GM21529 (cell line): ENCODE data around the gene HIVEP1.
"Not testable (repeated sequence)": the region's sequence is repeated elsewhere in the genome, so short reads cannot be mapped to it uniquely, and the experiment has no call there.

Source experiments
- ATAC-seq: cut with Tn5 transposase; IDR thresholded peaks from one replicate; pipeline ENCODE4 v1.9.1; 2021; ENCODE audit not compliant: unreplicated experiment

Gene HIVEP1

GRCh38 chr6:12082368-12082767, 70.3 kb downstream of the HIVEP1 start:
- no peak for ATAC-seq

GRCh38 chr6:12083302-12083701, 71.2 kb downstream of the HIVEP1 start:
- no peak for ATAC-seq

GRCh38 chr6:12083763-12084162, 71.7 kb downstream of the HIVEP1 start:
- no peak for ATAC-seq

GRCh38 chr6:12084681-12085080, 72.6 kb downstream of the HIVEP1 start:
- no peak for ATAC-seq

GRCh38 chr6:12088531-12088930, 76.4 kb downstream of the HIVEP1 start:
- ATAC-seq = no peak

- ATAC-seq = no peak
These were observed 78.6 kb downstream of the HIVEP1 start for GRCh38 chr6:12090714-12091113.

GRCh38 chr6:12092762-12093161, 80.7 kb downstream of the HIVEP1 start:
- no peak for ATAC-seq

- no peak for ATAC-seq
These were observed 82.6 kb downstream of the HIVEP1 start for GRCh38 chr6:12094689-12095088.

- no peak for ATAC-seq
These were observed 84.2 kb downstream of the HIVEP1 start for GRCh38 chr6:12096342-12096741.

GRCh38 chr6:12097791-12098190, 85.7 kb downstream of the HIVEP1 start:
- ATAC-seq = no peak

GRCh38 chr6:12099623-12100338, 87.7 kb downstream of the HIVEP1 start:
- ATAC-seq = no peak

- ATAC-seq = no peak
These were observed 88.9 kb downstream of the HIVEP1 start for GRCh38 chr6:12101048-12101447.

GRCh38 chr6:12101653-12102312, 89.7 kb downstream of the HIVEP1 start:
- ATAC-seq = no peak

- no peak for ATAC-seq
These were observed 90.2 kb downstream of the HIVEP1 start for GRCh38 chr6:12102350-12102749.

GRCh38 chr6:12103158-12103557, 91.0 kb downstream of the HIVEP1 start:
- no peak for ATAC-seq

GRCh38 chr6:12105271-12105670, 93.2 kb downstream of the HIVEP1 start:
- no peak for ATAC-seq

GRCh38 chr6:12108376-12108775, 96.3 kb downstream of the HIVEP1 start:
- ATAC-seq = not testable (repeated sequence)

- ATAC-seq = no peak
These were observed 98.6 kb downstream of the HIVEP1 start for GRCh38 chr6:12110523-12111362.

- no peak for ATAC-seq
These were observed 99.2 kb downstream of the HIVEP1 start for GRCh38 chr6:12111363-12111670.

- ATAC-seq = no peak
These were observed 100.6 kb downstream of the HIVEP1 start for GRCh38 chr6:12112540-12113189.

GRCh38 chr6:12113190-12113577, 101.1 kb downstream of the HIVEP1 start:
- ATAC-seq = peak; percentile 35
